Stimulated activated CD4-positive, alpha-beta T cell treated with anti-CD3 and anti-CD28 coated beads, Interleukin-2, amount 100 ng/mL, for 4 hours (primary cell): ENCODE data around the gene ADD1.

Source experiments
- DNase-seq: peaks from one replicate; pipeline ENCODE4 v3.0.0-alpha.2; 2020; ENCODE audit warnings: low read depth

The ADD1 gene

GRCh38 chr4:2805712-2806389 lies 37.8 kb upstream of the ADD1 start:
- DNase-seq = no peak

- DNase-seq = no peak
These were observed 37.0 kb upstream of the ADD1 start for GRCh38 chr4:2806390-2807355.

GRCh38 chr4:2807571-2807970 lies 36.1 kb upstream of the ADD1 start:
- DNase-seq = no peak

- DNase-seq = no peak
These were observed 35.6 kb upstream of the ADD1 start for GRCh38 chr4:2808001-2808400.

GRCh38 chr4:2809610-2810180 lies 33.9 kb upstream of the ADD1 start:
- no peak for DNase-seq

- DNase-seq = no peak
These were observed 33.3 kb upstream of the ADD1 start for GRCh38 chr4:2810388-2810787.

- no peak for DNase-seq
These were observed 31.6 kb upstream of the ADD1 start for GRCh38 chr4:2811830-2812611.

- no peak for DNase-seq
These were observed 30.9 kb upstream of the ADD1 start for GRCh38 chr4:2812612-2813354.

- no peak for DNase-seq
These were observed 29.9 kb upstream of the ADD1 start for GRCh38 chr4:2813446-2814405.

- no peak for DNase-seq
These were observed 28.9 kb upstream of the ADD1 start for GRCh38 chr4:2814627-2815270.

- DNase-seq = no peak
These were observed 27.2 kb upstream of the ADD1 start for GRCh38 chr4:2816401-2816954.

GRCh38 chr4:2817137-2817536 lies 26.5 kb upstream of the ADD1 start:
- no peak for DNase-seq

- DNase-seq = no peak
These were observed 25.8 kb upstream of the ADD1 start for GRCh38 chr4:2817701-2818350.

- DNase-seq = no peak
These were observed 25.2 kb upstream of the ADD1 start for GRCh38 chr4:2818351-2818939.

- DNase-seq = no peak
These were observed 24.1 kb upstream of the ADD1 start for GRCh38 chr4:2819244-2820215.

- DNase-seq = no peak
These were observed 23.2 kb upstream of the ADD1 start for GRCh38 chr4:2820216-2820982.
